Measurements from ENCODE around the gene SGTB.
"Not testable (repeated sequence)": the region's sequence is repeated elsewhere in the genome, so short reads cannot be mapped to it uniquely, and the experiment has no call there.

Gene SGTB

GRCh38 chr5:65699338-65699737, 22.6 kb downstream of the SGTB start:
- Histone ChIP-seq H3K36me3 (ENCODE audit: control insufficient read depth, insufficient read depth, low read length) (no peaks in the 10 kb centered on the region), H3K27me3 (replicated peaks; ENCODE audit: control insufficient read depth, insufficient read depth, low read length) (no peaks in the 10 kb centered on the region), H3K4me3 (replicated peaks; ENCODE audit: low read depth, low read length) (no peak overlapping the region)
- peak; percentile 18 for DNase-seq (ENCODE audit: extremely low read depth, insufficient read length)
- TF ChIP-seq CTCF (IDR thresholded peaks at IDR 0.05; ENCODE audit: insufficient read depth, low read length, poor library complexity, severe bottlenecking): no peak

GRCh38 chr5:65696892-65697291, 25.0 kb downstream of the SGTB start:
- no peak overlapping the region for H3K4me3 ChIP-seq (replicated peaks; ENCODE audit: low read depth, low read length)
- TF ChIP-seq CTCF (IDR thresholded peaks at IDR 0.05; ENCODE audit: insufficient read depth, low read length, poor library complexity, severe bottlenecking): no peak
- H3K36me3 ChIP-seq (ENCODE audit: control insufficient read depth, insufficient read depth, low read length): no peaks in the 10 kb centered on the region
- no peaks in the 10 kb centered on the region for H3K27me3 ChIP-seq (replicated peaks; ENCODE audit: control insufficient read depth, insufficient read depth, low read length)
- DNase-seq (ENCODE audit: extremely low read depth, insufficient read length): no peak

GRCh38 chr5:65695896-65696295, 26.0 kb downstream of the SGTB start:
- Histone ChIP-seq H3K4me3 (replicated peaks; ENCODE audit: low read depth, low read length) (no peak overlapping the region), H3K36me3 (ENCODE audit: control insufficient read depth, insufficient read depth, low read length) (no peaks in the 10 kb centered on the region), H3K27me3 (replicated peaks; ENCODE audit: control insufficient read depth, insufficient read depth, low read length) (no peaks in the 10 kb centered on the region)
- no peak for TF ChIP-seq CTCF (IDR thresholded peaks at IDR 0.05; ENCODE audit: insufficient read depth, low read length, poor library complexity, severe bottlenecking)
- DNase-seq (ENCODE audit: extremely low read depth, insufficient read length): no peak

GRCh38 chr5:65695162-65695755, 26.6 kb downstream of the SGTB start:
- no peaks in the 10 kb centered on the region for H3K27me3 ChIP-seq (replicated peaks; ENCODE audit: control insufficient read depth, insufficient read depth, low read length)
- no peak for TF ChIP-seq CTCF (IDR thresholded peaks at IDR 0.05; ENCODE audit: insufficient read depth, low read length, poor library complexity, severe bottlenecking)
- no peaks in the 10 kb centered on the region for H3K36me3 ChIP-seq (ENCODE audit: control insufficient read depth, insufficient read depth, low read length)
- DNase-seq (ENCODE audit: extremely low read depth, insufficient read length): no peak
- H3K4me3 ChIP-seq (replicated peaks; ENCODE audit: low read depth, low read length): no peak overlapping the region

- Histone ChIP-seq H3K27me3 (replicated peaks; ENCODE audit: control insufficient read depth, insufficient read depth, low read length) (no peaks in the 10 kb centered on the region), H3K36me3 (ENCODE audit: control insufficient read depth, insufficient read depth, low read length) (no peaks in the 10 kb centered on the region), H3K4me3 (replicated peaks; ENCODE audit: low read depth, low read length) (no peak overlapping the region)
- DNase-seq (ENCODE audit: extremely low read depth, insufficient read length): no peak
- no peak for TF ChIP-seq CTCF (IDR thresholded peaks at IDR 0.05; ENCODE audit: insufficient read depth, low read length, poor library complexity, severe bottlenecking)
These were observed 28.8 kb downstream of the SGTB start for GRCh38 chr5:65693121-65693520.

- H3K27me3 ChIP-seq (replicated peaks; ENCODE audit: control insufficient read depth, insufficient read depth, low read length): no peaks in the 10 kb centered on the region
- TF ChIP-seq CTCF (IDR thresholded peaks at IDR 0.05; ENCODE audit: insufficient read depth, low read length, poor library complexity, severe bottlenecking): no peak
- H3K36me3 ChIP-seq (ENCODE audit: control insufficient read depth, insufficient read depth, low read length): peaks cover 5% of the 10 kb centered on the region
- no peak overlapping the region for H3K4me3 ChIP-seq (replicated peaks; ENCODE audit: low read depth, low read length)
- no peak for DNase-seq (ENCODE audit: extremely low read depth, insufficient read length)
These were observed 39.8 kb downstream of the SGTB start for GRCh38 chr5:65682148-65682547.

- not testable (repeated sequence) for DNase-seq (ENCODE audit: extremely low read depth, insufficient read length); H3K36me3 ChIP-seq (ENCODE audit: control insufficient read depth, insufficient read depth, low read length); H3K27me3 ChIP-seq (replicated peaks; ENCODE audit: control insufficient read depth, insufficient read depth, low read length); H3K4me3 ChIP-seq (replicated peaks; ENCODE audit: low read depth, low read length)
These were observed 45.9 kb downstream of the SGTB start for GRCh38 chr5:65676056-65676455.
